A204.1 (cell line): ENCODE results near the gene ABHD11.

Experiments
- FAIRE-seq: peaks from 2 replicates; lab custom pipeline; 2012; peaks lifted over from hg19 to GRCh38; lab: Jason Lieb, UNC

Gene ABHD11

GRCh38 chr7:73700581-73701134 lies 37.9 kb downstream of the ABHD11 start:
- FAIRE-seq = no peak

GRCh38 chr7:73700069-73700423 lies 38.6 kb downstream of the ABHD11 start:
- no peak for FAIRE-seq

- no peak for FAIRE-seq
Observed at GRCh38 chr7:73699370-73700068, 39.1 kb downstream of the ABHD11 start.

- FAIRE-seq = no peak
Observed at GRCh38 chr7:73698410-73698809, 40.2 kb downstream of the ABHD11 start.

- FAIRE-seq = no peak
Observed at GRCh38 chr7:73696372-73696771, 42.2 kb downstream of the ABHD11 start.

- FAIRE-seq = no peak
Observed at GRCh38 chr7:73690646-73691045, 48.0 kb downstream of the ABHD11 start.

GRCh38 chr7:73688288-73688687 lies 50.3 kb downstream of the ABHD11 start:
- FAIRE-seq = no peak
